ENCODE data around the gene RET.

Gene RET

DNA sequence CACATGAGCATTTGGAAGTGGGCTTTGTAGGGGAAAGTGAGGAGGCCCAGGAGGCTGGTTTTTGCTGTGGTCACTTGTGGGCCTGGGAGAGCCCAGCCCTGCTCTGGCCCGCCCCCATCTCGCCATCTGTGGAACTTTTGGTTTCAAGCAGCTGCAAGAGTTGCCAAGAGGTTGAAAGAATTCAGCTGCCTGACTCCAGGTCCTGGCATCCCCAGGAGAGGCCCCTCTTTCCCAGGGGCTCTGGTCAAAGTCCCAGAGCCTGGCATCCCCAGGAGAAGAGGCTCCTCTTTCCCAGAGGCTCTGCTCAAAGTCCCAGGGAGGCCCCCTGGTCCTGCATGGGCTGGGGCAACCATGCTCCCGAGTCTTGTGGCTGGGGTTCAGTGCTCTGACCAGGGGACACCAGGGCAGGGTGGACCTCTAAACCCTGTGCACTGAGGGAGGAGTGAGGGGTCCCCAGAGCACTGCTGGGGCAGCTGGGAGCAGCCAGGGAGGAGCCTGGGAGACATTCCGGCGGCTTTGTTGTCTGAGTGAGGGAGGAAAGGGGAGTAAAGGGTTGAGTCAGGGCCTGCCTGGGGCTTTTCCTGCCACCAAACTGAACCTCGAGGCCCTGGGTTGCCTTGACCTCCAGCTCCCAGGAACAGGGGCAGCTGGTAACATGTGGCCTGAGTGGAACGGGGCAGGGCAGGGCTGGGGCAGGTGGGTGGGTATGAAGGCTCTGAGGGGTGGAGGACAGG, 33.6 kb downstream of the RET start:
- Mint-ChIP-seq H3K27me3 (no peaks in the 10 kb centered on the region), H3K36me3 (ENCODE audit: low read depth) (no peaks in the 10 kb centered on the region), H3K4me1 (ENCODE audit: low read depth) (peaks cover 2% of the 10 kb centered on the region), H3K9me3 (no peaks in the 10 kb centered on the region), H3K27ac (no peak overlapping the region), H3K4me3 (no peak overlapping the region)
- DNase-seq, result no peak

DNA sequence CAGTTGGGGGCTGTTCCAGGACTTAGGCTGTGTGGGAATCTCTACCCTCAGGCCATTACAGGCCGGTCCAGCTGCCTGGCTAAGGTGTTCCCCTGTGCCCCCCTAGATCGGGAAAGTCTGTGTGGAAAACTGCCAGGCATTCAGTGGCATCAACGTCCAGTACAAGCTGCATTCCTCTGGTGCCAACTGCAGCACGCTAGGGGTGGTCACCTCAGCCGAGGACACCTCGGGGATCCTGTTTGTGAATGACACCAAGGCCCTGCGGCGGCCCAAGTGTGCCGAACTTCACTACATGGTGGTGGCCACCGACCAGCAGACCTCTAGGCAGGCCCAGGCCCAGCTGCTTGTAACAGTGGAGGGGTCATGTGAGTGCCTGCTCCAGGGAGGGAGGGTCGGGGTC, 34.2 kb downstream of the RET start:
- Mint-ChIP-seq H3K4me3 (no peak overlapping the region), H3K36me3 (ENCODE audit: low read depth) (no peaks in the 10 kb centered on the region), H3K4me1 (ENCODE audit: low read depth) (no peaks in the 10 kb centered on the region), H3K27me3 (no peaks in the 10 kb centered on the region), H3K9me3 (no peaks in the 10 kb centered on the region), H3K27ac (no peak overlapping the region)
- DNase-seq, result no peak

DNA sequence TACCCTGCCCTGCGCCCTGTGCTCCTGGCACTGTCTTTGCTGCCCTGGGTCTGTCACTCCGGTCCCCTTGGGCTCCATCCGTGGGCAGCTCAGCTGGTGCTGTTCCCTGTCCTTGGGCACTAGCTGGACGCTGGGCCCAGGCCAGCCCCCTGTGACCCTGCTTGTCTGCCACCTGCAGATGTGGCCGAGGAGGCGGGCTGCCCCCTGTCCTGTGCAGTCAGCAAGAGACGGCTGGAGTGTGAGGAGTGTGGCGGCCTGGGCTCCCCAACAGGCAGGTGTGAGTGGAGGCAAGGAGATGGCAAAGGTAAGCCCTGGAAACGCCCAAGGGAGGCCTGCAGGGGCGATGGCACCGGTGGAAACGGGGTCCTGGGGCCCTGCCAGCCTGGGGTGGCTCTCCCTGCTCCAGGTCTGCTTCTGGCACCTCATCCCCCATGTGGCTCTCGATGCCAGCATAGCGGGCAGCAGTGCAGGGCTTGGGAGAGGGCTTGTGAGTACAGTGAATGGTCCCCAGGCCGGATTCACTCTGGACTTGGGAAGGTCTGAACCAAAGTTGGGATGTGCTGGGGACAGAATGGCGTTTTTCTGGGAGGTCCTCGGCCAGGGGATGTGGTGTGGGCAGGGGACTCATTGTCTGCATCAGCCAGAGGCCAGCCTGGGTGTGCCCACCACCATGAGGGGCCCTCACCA, 35.2 kb downstream of the RET start:
- Mint-ChIP-seq H3K27me3 (no peaks in the 10 kb centered on the region), H3K9me3 (no peaks in the 10 kb centered on the region), H3K27ac (no peak overlapping the region), H3K36me3 (ENCODE audit: low read depth) (no peaks in the 10 kb centered on the region), H3K4me3 (no peak overlapping the region), H3K4me1 (ENCODE audit: low read depth) (no peaks in the 10 kb centered on the region)
- DNase-seq, result no peak

DNA sequence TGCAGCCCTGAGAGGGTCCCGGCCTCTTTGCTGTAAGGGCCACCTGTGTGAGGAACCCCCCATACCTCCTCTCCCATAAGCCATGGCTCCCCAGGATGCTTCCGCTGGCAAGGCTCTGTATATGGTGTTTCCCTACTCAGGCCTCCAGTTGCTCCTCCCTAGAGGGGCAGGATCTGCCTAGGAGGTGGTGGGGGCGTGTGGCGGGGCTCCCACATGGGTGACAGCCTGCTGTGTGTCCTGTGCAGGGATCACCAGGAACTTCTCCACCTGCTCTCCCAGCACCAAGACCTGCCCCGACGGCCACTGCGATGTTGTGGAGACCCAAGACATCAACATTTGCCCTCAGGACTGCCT, 35.7 kb downstream of the RET start:
- Mint-ChIP-seq H3K36me3 (ENCODE audit: low read depth) (no peaks in the 10 kb centered on the region), H3K4me1 (ENCODE audit: low read depth) (no peaks in the 10 kb centered on the region), H3K4me3 (no peak overlapping the region), H3K27me3 (no peaks in the 10 kb centered on the region), H3K9me3 (no peaks in the 10 kb centered on the region), H3K27ac (no peak overlapping the region)
- DNase-seq, result no peak

DNA sequence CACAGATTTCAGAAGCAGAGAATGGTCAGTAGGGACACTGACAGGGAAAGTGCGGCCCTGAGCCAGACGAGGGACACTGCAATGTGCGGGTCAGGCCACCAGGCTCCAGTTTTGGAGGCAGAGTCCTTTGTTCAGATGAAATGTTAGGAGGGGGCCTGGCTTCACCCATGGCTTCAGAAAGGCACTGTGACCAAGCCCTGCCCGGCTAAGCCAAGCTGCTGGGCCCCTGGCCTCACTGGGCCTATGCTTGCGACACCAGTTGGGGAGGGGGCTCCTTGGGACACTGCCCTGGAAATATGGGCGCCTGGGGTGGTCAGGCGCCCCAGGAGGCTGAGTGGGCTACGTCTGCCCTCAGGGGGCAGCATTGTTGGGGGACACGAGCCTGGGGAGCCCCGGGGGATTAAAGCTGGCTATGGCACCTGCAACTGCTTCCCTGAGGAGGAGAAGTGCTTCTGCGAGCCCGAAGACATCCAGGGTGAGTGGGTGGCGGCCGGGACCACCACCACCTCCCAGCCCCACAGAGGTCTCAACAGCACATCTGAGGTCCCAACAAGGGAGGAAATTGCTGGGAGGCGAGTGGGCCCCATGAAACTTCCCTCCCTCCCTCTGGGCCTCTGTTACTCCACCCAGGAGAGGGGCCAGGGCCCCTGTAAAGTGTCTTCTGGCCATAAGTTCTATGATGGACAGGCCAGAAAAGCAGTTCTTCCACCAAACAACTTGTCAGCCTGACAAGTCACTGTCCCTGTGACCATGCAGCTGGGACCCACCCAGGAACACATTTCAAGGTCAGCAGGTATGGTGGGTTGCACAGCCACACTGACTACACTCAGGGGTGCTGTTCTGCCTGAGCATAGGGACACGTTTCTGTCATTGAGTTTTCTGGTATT, 36.6 kb downstream of the RET start:
- Mint-ChIP-seq H3K9me3 (no peaks in the 10 kb centered on the region), H3K27me3 (no peaks in the 10 kb centered on the region), H3K27ac (no peak overlapping the region), H3K4me3 (no peak overlapping the region), H3K4me1 (ENCODE audit: low read depth) (no peaks in the 10 kb centered on the region), H3K36me3 (ENCODE audit: low read depth) (no peaks in the 10 kb centered on the region)
- no peak for DNase-seq

DNA sequence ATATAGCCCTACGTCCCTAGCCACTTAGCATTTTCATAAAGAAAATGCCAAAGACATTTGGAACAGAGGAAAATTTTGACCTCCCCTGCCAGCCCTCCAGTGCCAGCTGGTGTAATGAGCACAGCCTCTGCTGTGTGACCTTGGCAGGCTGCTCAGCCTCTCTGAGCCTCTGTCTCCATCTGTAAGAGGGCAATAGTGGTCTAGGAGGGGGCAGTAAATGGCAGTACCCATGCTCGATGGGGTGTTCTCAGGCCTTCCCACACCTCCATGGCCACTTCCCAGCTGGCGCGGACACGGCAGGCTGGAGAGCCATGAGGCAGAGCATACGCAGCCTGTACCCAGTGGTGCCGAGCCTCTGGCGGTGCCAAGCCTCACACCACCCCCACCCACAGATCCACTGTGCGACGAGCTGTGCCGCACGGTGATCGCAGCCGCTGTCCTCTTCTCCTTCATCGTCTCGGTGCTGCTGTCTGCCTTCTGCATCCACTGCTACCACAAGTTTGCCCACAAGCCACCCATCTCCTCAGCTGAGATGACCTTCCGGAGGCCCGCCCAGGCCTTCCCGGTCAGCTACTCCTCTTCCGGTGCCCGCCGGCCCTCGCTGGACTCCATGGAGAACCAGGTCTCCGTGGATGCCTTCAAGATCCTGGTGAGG, 37.3 kb downstream of the RET start:
- no peak overlapping the region for H3K27ac Mint-ChIP-seq
- H3K4me3 Mint-ChIP-seq, result no peak overlapping the region
- no peak for DNase-seq
- peaks cover 1% of the 10 kb centered on the region for H3K4me1 Mint-ChIP-seq (ENCODE audit: low read depth)
- H3K36me3 Mint-ChIP-seq (ENCODE audit: low read depth), result no peaks in the 10 kb centered on the region
- H3K27me3 Mint-ChIP-seq, result no peaks in the 10 kb centered on the region
- no peaks in the 10 kb centered on the region for H3K9me3 Mint-ChIP-seq

DNA sequence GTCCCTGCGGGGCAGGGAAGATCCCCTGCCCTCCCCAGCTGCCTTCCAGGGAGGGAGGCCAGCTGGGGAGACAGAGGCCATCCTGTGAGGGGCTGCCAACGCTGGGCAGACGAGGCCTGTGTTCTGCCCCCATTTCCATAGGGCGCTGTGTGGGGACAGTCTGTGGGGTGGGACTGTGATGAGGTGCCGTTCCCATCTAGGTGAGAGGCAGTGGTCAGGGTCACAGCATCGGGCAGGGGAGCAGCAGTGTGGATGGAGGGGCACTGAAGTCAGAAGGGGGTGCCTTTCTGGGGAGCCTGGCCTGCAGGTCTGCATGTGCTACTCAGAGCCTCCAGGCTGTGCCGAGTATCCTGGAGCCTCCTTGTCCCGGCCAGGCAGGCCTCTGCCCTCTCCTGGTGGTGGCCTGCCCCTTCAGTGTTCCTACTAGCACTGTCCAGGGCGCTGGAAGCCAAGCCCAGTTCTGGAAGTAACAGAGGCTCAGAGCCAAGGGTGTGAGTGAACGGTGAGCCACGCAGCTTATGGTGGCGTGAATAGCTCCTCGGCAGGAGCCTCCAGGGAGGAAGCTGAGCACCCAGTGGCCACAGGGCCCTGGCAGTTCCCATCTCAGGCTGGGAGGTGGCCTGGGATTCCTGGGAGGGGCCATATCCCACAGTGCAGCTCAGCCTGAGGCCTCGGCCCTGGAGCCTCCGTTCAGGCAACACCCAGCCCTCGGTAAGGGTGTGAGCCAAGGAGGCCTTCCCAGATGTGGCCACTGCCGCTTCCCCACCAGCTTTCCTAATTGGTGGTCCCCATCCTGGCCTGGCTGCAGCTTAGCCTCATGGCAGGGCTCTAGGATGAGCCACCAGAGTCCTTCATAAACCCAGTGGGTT, 38.1 kb downstream of the RET start:
- H3K27ac Mint-ChIP-seq, result no peak overlapping the region
- no peaks in the 10 kb centered on the region for H3K36me3 Mint-ChIP-seq (ENCODE audit: low read depth)
- H3K4me3 Mint-ChIP-seq, result no peak overlapping the region
- H3K9me3 Mint-ChIP-seq, result no peaks in the 10 kb centered on the region
- peaks cover 6% of the 10 kb centered on the region for H3K4me1 Mint-ChIP-seq (ENCODE audit: low read depth)
- no peak for DNase-seq
- H3K27me3 Mint-ChIP-seq, result no peaks in the 10 kb centered on the region

DNA sequence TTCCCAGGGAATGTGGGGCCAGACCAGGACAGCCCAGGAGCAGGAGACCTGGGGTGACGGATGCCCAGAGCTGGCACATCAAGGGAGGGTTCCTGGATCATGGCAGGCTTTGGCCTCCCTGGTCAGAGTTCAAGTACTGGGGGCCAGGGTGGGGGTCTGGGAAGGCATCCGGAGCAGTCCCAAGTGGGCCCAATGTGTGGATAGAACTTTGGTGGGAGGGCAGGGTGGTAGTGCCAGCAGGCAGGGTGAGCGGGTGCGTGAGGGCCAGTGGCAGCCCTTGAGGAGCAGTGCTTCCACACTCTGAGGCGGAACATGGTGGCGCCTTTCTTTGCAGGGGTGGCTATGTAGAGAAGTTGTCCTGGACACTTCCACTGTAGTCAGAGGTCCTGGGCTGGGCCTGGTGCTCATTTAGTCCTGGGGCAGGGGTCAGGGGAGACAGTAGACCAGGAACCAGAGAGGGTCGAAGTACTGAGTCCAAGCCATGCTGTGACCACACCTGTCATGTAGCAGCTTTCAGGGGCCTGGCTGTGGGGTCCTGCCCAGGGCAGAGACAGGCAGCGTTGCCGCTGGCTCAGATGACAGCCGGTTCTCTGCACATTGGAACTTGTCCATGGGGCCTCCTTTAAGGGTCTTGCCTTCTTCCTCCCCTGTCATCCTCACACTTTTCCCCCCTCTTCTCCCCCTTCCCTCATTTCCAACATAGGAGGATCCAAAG, 39.2 kb downstream of the RET start:
- Mint-ChIP-seq H3K4me1 (ENCODE audit: low read depth) (peaks cover 15% of the 10 kb centered on the region), H3K9me3 (no peaks in the 10 kb centered on the region), H3K27me3 (no peaks in the 10 kb centered on the region), H3K27ac (no peak overlapping the region), H3K4me3 (no peak overlapping the region), H3K36me3 (ENCODE audit: low read depth) (no peaks in the 10 kb centered on the region)
- DNase-seq, result no peak

DNA sequence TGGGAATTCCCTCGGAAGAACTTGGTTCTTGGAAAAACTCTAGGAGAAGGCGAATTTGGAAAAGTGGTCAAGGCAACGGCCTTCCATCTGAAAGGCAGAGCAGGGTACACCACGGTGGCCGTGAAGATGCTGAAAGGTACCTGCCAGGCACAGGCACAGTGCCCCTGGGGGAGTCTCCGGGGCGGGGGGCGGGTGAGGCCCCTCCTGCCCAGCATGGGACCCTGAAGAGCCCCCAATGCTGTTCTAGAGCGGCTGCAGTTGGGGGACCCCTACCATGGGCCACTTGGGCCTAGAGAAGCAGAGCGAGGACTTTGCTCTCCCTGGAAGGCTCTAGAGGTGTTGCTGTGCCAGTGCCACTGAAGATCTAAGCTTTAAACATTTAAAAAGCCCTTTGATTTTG, 39.7 kb downstream of the RET start:
- Mint-ChIP-seq H3K27ac (no peak overlapping the region), H3K4me3 (no peak overlapping the region), H3K4me1 (ENCODE audit: low read depth) (peaks cover 21% of the 10 kb centered on the region), H3K27me3 (no peaks in the 10 kb centered on the region), H3K9me3 (no peaks in the 10 kb centered on the region), H3K36me3 (ENCODE audit: low read depth) (no peaks in the 10 kb centered on the region)
- no peak for DNase-seq

DNA sequence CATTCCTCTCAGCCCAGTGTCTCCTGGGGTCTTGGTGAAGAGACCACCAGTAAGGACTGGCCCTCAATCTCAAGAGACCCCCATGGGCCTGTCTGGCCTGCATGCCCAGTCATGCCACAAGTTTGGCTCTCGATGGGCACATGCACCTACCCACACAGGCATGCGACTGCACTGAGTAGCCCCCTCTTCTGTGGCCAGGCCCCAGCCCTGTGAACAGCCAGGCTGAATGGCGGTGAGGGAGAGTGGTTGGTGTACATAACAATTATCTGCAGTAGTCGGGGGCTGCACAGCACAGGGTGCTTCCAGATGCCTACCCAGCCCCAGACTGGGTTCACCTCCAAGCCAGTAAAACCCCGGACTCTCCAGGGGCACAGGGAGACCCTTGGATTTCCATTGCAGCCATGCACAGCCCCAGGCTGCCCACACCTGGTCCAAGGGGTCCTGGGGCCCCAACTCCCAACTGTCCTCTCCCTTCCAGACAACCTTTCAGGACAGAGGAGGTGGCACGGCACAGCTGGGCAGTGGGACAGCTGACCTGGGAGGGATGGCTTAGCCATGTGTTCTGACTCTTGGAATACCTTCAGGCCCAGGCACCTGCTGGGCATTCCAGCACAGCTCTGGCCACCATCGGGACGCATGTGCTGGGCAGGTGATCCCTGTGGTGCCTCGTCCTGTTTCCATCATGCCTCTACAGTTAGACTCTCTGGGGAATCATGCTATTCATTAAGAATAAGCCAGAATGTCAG, 40.3 kb downstream of the RET start:
- no peak for DNase-seq
- H3K4me1 Mint-ChIP-seq (ENCODE audit: low read depth), result peaks cover 27% of the 10 kb centered on the region
- no peaks in the 10 kb centered on the region for H3K9me3 Mint-ChIP-seq
- H3K4me3 Mint-ChIP-seq, result no peak overlapping the region
- H3K27me3 Mint-ChIP-seq, result no peaks in the 10 kb centered on the region
- no peaks in the 10 kb centered on the region for H3K36me3 Mint-ChIP-seq (ENCODE audit: low read depth)
- H3K27ac Mint-ChIP-seq, result no peak overlapping the region

DNA sequence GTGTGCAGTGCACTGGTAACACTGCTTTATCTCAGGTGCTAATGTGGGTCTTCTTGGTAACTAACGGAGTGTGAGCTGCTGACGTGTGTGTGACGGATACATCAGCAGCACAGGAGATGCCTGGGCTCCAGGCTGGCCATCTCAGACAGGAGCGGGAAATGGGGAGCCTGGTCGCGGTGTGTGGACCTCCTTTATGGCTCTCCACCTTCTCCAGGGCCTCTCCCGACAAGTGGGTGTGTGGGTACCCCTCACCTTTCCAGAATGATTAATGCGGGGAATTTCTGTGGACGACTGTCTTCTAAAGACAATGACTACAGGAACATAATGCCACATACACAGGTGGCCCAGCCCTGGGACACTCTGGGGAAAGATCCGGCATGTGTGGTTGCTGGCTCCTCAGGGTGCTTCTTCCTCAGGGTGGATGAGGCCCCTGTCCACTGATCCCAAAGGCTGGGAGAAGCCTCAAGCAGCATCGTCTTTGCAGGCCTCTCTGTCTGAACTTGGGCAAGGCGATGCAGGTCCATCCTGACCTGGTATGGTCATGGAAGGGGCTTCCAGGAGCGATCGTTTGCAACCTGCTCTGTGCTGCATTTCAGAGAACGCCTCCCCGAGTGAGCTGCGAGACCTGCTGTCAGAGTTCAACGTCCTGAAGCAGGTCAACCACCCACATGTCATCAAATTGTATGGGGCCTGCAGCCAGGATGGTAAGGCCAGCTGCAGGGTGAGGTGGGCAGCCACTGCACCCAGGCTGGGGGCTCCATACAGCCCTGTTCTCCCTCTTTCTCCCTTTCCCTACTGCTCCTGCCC, 41.1 kb downstream of the RET start:
- Mint-ChIP-seq H3K4me3 (no peak overlapping the region), H3K27me3 (no peaks in the 10 kb centered on the region), H3K36me3 (ENCODE audit: low read depth) (no peaks in the 10 kb centered on the region), H3K4me1 (ENCODE audit: low read depth) (peaks cover 31% of the 10 kb centered on the region), H3K27ac (no peak overlapping the region), H3K9me3 (no peaks in the 10 kb centered on the region)
- DNase-seq, result no peak

DNA sequence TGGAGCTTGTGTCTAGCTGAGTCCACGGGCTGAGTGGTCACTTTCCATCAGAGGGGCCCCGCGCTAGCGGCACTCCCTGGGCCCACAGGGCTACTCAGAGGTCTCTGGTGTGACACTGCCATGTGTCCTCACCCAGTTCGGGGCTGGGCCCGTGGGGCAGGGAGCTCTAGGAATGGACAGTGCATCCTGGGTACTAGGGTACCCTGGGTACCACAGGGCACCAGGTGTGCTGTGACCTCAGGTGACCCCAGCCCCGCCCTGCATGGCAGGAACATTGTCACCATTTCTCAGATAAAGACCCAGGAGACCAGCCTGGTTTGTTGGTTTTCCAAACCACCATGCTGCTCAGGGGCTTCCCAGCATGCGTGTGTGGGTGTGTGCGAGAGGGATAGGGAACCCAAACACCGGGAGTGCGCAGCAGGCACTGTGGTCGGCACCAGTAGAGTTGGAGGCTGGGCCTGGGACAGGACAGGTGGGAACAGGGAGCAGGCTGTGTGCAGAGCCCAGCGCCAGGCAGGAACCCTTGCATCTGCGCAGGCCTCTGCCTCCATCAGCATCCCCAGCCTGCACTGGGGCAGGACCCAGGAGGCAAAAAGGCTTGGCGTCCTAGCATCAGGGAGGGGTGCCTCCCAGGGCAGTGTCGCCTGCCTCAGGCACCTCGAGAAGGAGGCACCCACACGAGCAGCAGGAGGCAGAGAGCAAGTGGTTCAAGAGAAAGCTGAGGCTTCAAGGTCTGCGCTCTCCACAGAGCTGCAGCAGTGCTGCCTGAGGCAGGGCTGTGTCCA, 42.0 kb downstream of the RET start:
- DNase-seq, result no peak
- Mint-ChIP-seq H3K9me3 (no peaks in the 10 kb centered on the region), H3K4me3 (no peak overlapping the region), H3K36me3 (ENCODE audit: low read depth) (no peaks in the 10 kb centered on the region), H3K27ac (no peak overlapping the region), H3K4me1 (ENCODE audit: low read depth) (peaks cover 31% of the 10 kb centered on the region), H3K27me3 (no peaks in the 10 kb centered on the region)
